ENCODE measurements around the gene SRPK3. TPM values are rescaled to one million over a fixed set of nuclear protein-coding genes. Genes with fewer than 3 reads are reported as not detected.

Gene SRPK3
- total RNA-seq, 1 donor from 2014 or later = not detected

- DNase-seq (ENCODE audit: low spot score) = no peak
Measured at GRCh38 chrX:153769865-153770600, 10.8 kb upstream of the SRPK3 start.

GRCh38 chrX:153770601-153771414, 10.0 kb upstream of the SRPK3 start:
- no peak for DNase-seq (ENCODE audit: low spot score)

GRCh38 chrX:153771415-153772315, 9.2 kb upstream of the SRPK3 start:
- no peak for DNase-seq (ENCODE audit: low spot score)

GRCh38 chrX:153772316-153773217, 8.3 kb upstream of the SRPK3 start:
- DNase-seq (ENCODE audit: low spot score) = no peak

- DNase-seq (ENCODE audit: low spot score) = no peak
Measured at GRCh38 chrX:153773218-153773611, 7.6 kb upstream of the SRPK3 start.

GRCh38 chrX:153773741-153774575, 6.9 kb upstream of the SRPK3 start:
- DNase-seq (ENCODE audit: low spot score) = no peak

GRCh38 chrX:153774576-153775292, 6.1 kb upstream of the SRPK3 start:
- DNase-seq (ENCODE audit: low spot score) = no peak

- DNase-seq (ENCODE audit: low spot score) = no peak
Measured at GRCh38 chrX:153775293-153776119, 5.3 kb upstream of the SRPK3 start.

GRCh38 chrX:153776120-153776599, 4.7 kb upstream of the SRPK3 start:
- DNase-seq (ENCODE audit: low spot score) = no peak

GRCh38 chrX:153776611-153777045, 4.2 kb upstream of the SRPK3 start:
- no peak for DNase-seq (ENCODE audit: low spot score)

- DNase-seq (ENCODE audit: low spot score) = no peak
Measured at GRCh38 chrX:153777261-153778090, 3.4 kb upstream of the SRPK3 start.

GRCh38 chrX:153778181-153778580, 2.7 kb upstream of the SRPK3 start:
- DNase-seq (ENCODE audit: low spot score) = no peak

- DNase-seq (ENCODE audit: low spot score) = no peak
Measured at GRCh38 chrX:153778684-153779101, 2.1 kb upstream of the SRPK3 start.

- no peak for DNase-seq (ENCODE audit: low spot score)
Measured at GRCh38 chrX:153779891-153780677, 757 bp upstream of the SRPK3 start.

- peak; percentile 21 for DNase-seq (ENCODE audit: low spot score)
Measured at GRCh38 chrX:153781428-153782047, 697 bp downstream of the SRPK3 start.

GRCh38 chrX:153782313-153782712, 1.5 kb downstream of the SRPK3 start:
- DNase-seq (ENCODE audit: low spot score) = no peak
